Stomach (tissue), 9 donors: ENCODE measurements around the gene BCAS1. TPM values are rescaled to one million over a fixed set of nuclear protein-coding genes. Genes with fewer than 3 reads are reported as not detected.

Source experiments
- DNase-seq, 2 donors: peaks; one replicate each; pipeline versions ENCODE4 v3.0.0 to v3.0.0-alpha.2; 2013 to 2019
- H3K27ac ChIP-seq, 5 donors: fragments of 200-600 bp in 4 of 5; sonication (generic) in 4 of 5; one replicate each; pipeline ENCODE4 v1.5.1; 2013 to 2019; ENCODE audit warnings: mild to moderate bottlenecking in 1 of 5, moderate library complexity in 1 of 5
- H3K27me3 ChIP-seq, 3 donors: fragments of 200-600 bp; sonication (generic); one replicate each; pipeline ENCODE4 v1.5.1; 2017 to 2019; ENCODE audit warnings: mixed run types in 1 of 3
- H3K36me3 ChIP-seq, 4 donors: fragments of 200-600 bp; sonication (generic); 1 replicate in 3 of 4; 2 replicates in 1 of 4; pipeline ENCODE4 v1.5.1; 2016 to 2019
- H3K4me1 ChIP-seq, 4 donors: fragments of 200-600 bp; sonication (generic); one replicate each; pipeline ENCODE4 v1.5.1; 2016 to 2019
- H3K4me3 ChIP-seq, 4 donors: fragments of 200-600 bp; sonication (generic) in 3 of 4; one replicate each; pipeline ENCODE4 v1.5.1; 2016 to 2019; ENCODE audit warnings: mild to moderate bottlenecking in 1 of 4
- H3K9me3 ChIP-seq, 4 donors: fragments of 200-600 bp; sonication (generic); one replicate each; pipeline ENCODE4 v1.5.1; 2016 to 2019
- EP300 ChIP-seq: sonication (generic); formaldehyde crosslinking; IDR thresholded peaks from one replicate; pipeline ENCODE4 v1.6.1; 2017; ENCODE audit warnings: antibody characterized with exemption
- POLR2A ChIP-seq, 4 donors: fragments of 450-650 bp; IDR thresholded peaks; one replicate each; pipeline ENCODE4 v1.6.1; 2016; ENCODE audit warnings: antibody characterized with exemption in 4 of 4, control low read depth in 2 of 4, mild to moderate bottlenecking in 1 of 4, moderate library complexity in 1 of 4
- POLR2AphosphoS5 ChIP-seq, 3 donors: sonication (generic); formaldehyde crosslinking; IDR thresholded peaks; one replicate each; pipeline ENCODE4 v1.6.1; 2016; ENCODE audit warnings: antibody characterized with exemption in 3 of 3
- WGBS, 5 donors: extraction: QIAGEN DNeasy Blood & Tissue Kit in 3 of 5; methylation state at CpG; one replicate each; pipeline versions ENCODE4 v1.1.5 to v1.1.7; 2013 to 2018; 5-methylcytosine and 5-hydroxymethylcytosine counted together
- intact Hi-C: fragments of 100-400 bp; cut with DNase I; formaldehyde crosslinking; loops from one replicate; pipeline ENCODE4 v1.15.1; 2023; ENCODE audit warnings: low total_unique reads
- polyA plus RNA-seq, 3 donors: library from polyadenylated mRNA; stranded (reverse); fragments of 200-250 nt; gene quantifications; one replicate each; pipeline ENCODE4 v1.2.3, GENCODE V29; 2013
- total RNA-seq, 5 donors: library from RNA; depleted of rRNA; stranded (reverse); fragments of >200 nt; gene quantifications; one replicate each; pipeline versions ENCODE4 v1.1.0 to v1.2.3, GENCODE V29; 2014 to 2016
- TF ChIP-seq, protein P1 (sequence below), 7 experiments: fragments of 450-650 bp in 4 of 7; fragments of 200-600 bp in 3 of 7; sonication (generic) in 3 of 7; IDR thresholded peaks; one replicate each; pipeline ENCODE4 v1.5.1; 2016 to 2019; ENCODE audit warnings: antibody characterized with exemption in 7 of 7, control low read depth in 2 of 7, mild to moderate bottlenecking in 1 of 7
- donor health status: healthy with polysubstance abuse.
- donor health status: Bipolar disorder and iron deficiency.
- donor health status: healthy.

BCAS1 gene
- total and polyA plus RNA-seq, 8 donors: 6.3 to 145 (median 84.6) TPM

GRCh38 chr20:53907968-53908751, 162.2 kb downstream of the BCAS1 start:
- 87 to 94% (median 91%) methylated on average over 10 to 11 of the region's 11 CpGs for WGBS, 5 donors
- TF ChIP-seq POLR2A (IDR thresholded peaks at IDR 0.05) (no peak), POLR2AphosphoS5 (IDR thresholded peaks at IDR 0.05) (no peak), EP300 (no peak)
- TF ChIP-seq, protein P1, sequence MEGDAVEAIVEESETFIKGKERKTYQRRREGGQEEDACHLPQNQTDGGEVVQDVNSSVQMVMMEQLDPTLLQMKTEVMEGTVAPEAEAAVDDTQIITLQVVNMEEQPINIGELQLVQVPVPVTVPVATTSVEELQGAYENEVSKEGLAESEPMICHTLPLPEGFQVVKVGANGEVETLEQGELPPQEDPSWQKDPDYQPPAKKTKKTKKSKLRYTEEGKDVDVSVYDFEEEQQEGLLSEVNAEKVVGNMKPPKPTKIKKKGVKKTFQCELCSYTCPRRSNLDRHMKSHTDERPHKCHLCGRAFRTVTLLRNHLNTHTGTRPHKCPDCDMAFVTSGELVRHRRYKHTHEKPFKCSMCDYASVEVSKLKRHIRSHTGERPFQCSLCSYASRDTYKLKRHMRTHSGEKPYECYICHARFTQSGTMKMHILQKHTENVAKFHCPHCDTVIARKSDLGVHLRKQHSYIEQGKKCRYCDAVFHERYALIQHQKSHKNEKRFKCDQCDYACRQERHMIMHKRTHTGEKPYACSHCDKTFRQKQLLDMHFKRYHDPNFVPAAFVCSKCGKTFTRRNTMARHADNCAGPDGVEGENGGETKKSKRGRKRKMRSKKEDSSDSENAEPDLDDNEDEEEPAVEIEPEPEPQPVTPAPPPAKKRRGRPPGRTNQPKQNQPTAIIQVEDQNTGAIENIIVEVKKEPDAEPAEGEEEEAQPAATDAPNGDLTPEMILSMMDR (IDR thresholded peaks at IDR 0.05): no peak
- H3K27me3 ChIP-seq: no peaks in the 10 kb centered on the region
- H3K36me3 ChIP-seq: no peaks in the 10 kb centered on the region
- peak overlapping the region in 1 of 5 donors; percentile 27 for H3K27ac ChIP-seq
- H3K9me3 ChIP-seq: no peaks in the 10 kb centered on the region
- intact Hi-C loops: no loop called here
- peaks cover 0 to 38% (median 1%) of the 10 kb centered on the region in 4 donors for H3K4me1 ChIP-seq
- no peak overlapping the region for H3K4me3 ChIP-seq
- DNase-seq: no peak

DNA sequence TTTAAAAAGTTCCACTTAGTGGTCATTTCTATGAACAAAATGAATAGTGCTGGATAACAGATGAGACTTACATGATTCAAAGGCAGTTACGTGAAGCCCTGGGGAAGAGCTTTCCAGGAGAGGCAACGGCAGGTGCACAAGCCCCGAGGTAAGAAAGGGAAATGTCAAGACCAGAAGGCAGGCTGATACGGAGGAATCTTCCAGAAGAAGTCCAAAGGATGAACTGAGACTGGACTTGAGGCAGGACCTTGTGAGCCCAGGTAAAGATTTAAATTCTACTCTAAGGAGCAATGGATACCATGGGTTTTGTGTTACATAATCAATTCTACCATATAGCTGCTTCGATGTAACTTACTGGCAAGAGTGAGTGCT, 164.6 kb downstream of the BCAS1 start:
- no peak for DNase-seq
- Histone ChIP-seq H3K4me1 (peaks cover 8 to 50% (median 11%) of the 10 kb centered on the region in 4 donors), H3K27me3 (no peaks in the 10 kb centered on the region), H3K9me3 (no peaks in the 10 kb centered on the region), H3K36me3 (no peaks in the 10 kb centered on the region), H3K4me3 (no peak overlapping the region), H3K27ac (peak overlapping the region in 1 of 5 donors; percentile 57)
- TF ChIP-seq, protein P1 (IDR thresholded peaks at IDR 0.05): no peak
- TF ChIP-seq POLR2AphosphoS5 (IDR thresholded peaks at IDR 0.05): no peak
- TF ChIP-seq POLR2A (IDR thresholded peaks at IDR 0.05): no peak
- TF ChIP-seq EP300: no peak
- WGBS, 5 donors: 88 to 93% (median 92%) methylated on average over 5 of the region's 5 CpGs
- intact Hi-C loops: no loop called here

DNA sequence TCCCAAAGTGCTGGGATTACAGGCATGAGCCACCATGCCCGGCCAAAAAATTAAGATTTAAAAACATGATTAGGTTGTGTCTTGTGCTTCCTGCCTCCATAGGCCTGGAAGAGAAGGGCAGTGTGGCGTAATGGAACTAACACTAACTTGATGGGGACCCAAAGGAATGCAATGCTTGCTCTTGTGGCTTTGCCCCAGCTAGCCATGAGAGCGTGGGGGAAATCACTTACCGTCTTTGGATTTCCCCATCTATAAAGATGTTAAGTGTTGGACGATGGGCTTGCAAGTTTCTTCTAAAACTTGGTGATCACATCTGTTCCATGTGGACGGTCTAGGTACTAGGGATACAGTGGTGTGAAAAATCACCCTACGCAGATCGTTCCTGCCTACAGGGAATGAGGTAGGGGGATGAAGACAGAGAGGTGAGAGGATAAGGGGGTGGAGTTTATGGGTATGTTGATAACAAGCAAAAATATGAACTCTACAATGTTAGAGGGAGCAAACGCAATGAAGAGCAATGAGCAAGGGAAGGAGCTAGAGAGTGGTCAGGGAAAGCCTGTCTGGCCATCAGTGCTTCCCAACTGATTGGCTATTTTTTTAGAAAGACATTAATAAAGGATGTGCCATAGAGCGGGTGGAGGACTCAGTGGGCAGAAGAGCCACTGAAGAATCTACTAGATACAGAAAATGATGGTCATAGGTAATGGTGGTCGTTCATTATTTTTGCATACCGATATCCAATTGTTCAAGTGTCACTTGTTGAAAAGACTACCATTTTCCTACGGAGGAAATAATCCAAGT, 165.2 kb downstream of the BCAS1 start:
- Histone ChIP-seq H3K27me3 (no peaks in the 10 kb centered on the region), H3K4me3 (no peak overlapping the region), H3K36me3 (no peaks in the 10 kb centered on the region), H3K27ac (no peak overlapping the region), H3K4me1 (peaks cover 12 to 56% (median 15%) of the 10 kb centered on the region in 4 donors), H3K9me3 (no peaks in the 10 kb centered on the region)
- no peak for DNase-seq
- intact Hi-C loops: no loop called here
- 93 to 95% (median 94%) methylated on average over 13 of the region's 13 CpGs for WGBS, 5 donors
- no peak for TF ChIP-seq EP300
- TF ChIP-seq POLR2A (IDR thresholded peaks at IDR 0.05): no peak
- TF ChIP-seq, protein P1 (IDR thresholded peaks at IDR 0.05): no peak
- TF ChIP-seq POLR2AphosphoS5 (IDR thresholded peaks at IDR 0.05): no peak

DNA sequence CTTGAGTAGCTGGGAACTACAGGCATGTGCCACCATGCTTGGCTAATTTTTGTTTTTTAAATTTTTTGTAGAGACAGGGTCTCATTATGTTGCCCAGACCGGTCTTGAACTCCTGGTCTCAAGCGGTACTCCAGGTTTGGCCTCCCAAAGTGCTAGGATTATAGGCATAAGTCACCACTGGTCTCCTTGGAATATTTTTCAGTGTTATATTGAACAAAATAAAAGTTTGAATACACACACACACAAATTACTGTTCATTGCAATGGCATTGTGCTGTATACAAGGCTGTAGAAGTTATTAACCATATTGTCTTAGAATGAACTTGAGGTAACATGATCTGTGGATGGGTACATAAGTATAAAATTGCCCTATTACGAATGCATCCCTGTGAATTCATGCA, 166.1 kb downstream of the BCAS1 start:
- no peak overlapping the region for H3K4me3 ChIP-seq
- no peak for DNase-seq
- WGBS, 5 donors: 93 to 100% (median 98%) methylated on average over 3 of the region's 3 CpGs
- intact Hi-C loops: no loop called here
- no peaks in the 10 kb centered on the region for H3K9me3 ChIP-seq
- TF ChIP-seq POLR2A (IDR thresholded peaks at IDR 0.05): no peak
- TF ChIP-seq POLR2AphosphoS5 (IDR thresholded peaks at IDR 0.05): no peak
- no peak for TF ChIP-seq EP300
- TF ChIP-seq, protein P1 (IDR thresholded peaks at IDR 0.05): no peak
- peak overlapping the region in 2 of 5 donors; percentile 5 to 12 for H3K27ac ChIP-seq
- H3K27me3 ChIP-seq: no peaks in the 10 kb centered on the region
- no peaks in the 10 kb centered on the region for H3K36me3 ChIP-seq
- H3K4me1 ChIP-seq: peaks cover 12 to 57% (median 24%) of the 10 kb centered on the region in 4 donors
